GM21367 (cell line): ENCODE measurements around the gene SH3D19.
"Not testable (repeated sequence)": the region's sequence is repeated elsewhere in the genome, so short reads cannot be mapped to it uniquely, and the experiment has no call there.

Experiments
- ATAC-seq: cut with Tn5 transposase; IDR thresholded peaks from one replicate; pipeline ENCODE4 v1.9.1; 2021; ENCODE audit not compliant: unreplicated experiment

Gene SH3D19

DNA sequence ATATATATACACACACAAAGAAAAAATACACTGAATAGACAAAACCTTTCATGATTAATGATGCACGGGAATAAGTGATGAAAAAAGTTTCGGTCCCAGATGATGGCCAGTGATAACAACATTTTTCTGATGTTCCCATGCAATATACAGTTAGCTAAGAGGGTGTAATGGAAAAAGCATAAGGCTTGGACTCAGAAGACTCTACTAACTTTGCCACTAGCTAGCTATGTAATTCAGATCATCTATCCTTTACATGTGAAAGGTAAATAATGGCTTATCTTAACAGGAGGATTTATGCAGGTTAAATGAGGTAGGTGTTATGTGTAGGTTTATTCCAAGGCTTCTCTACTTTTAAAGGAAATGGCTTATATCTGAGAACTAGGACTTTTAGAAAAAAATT is 221.6 kb downstream of the SH3D19 start:
- ATAC-seq = no peak

DNA sequence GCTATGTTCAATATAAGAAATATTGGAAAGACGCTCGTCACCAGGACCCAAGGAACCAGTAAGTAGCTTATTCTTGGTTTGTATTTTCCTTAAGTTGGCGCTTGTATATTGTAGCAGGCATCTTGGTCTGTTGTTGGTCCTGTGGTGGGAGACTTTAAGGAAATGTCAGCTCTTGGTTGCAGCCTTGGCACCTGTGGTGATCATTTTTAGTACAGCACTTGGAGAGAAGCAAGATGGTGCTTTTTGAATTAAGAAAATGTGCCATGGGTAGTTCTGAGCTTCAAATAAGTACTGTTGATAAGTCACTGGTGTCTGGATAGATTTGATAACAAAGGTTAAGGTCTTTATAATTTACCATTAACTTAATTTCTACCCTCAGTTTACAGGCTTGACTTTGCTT is 224.9 kb downstream of the SH3D19 start:
- no peak for ATAC-seq

DNA sequence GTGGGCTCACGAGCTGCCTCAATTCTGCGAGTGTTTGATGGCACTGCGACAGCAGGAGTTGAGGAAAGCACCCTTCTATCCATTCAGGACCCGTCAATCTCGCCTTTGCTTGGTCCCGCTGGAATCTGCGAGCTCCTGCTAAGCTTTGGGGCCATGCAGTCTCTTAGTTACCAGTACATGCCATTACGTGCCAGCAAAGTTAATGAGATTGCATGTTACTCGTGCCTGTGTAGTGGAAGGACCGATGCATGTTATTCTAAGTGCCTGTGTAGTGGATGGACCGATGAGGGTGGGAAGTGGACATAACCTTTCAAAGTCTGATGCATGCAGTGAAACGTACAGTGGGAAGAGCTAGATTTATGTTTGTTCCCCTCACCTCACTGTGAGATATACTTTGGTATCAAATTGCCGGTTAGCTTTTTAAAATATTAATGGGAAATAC is 225.4 kb downstream of the SH3D19 start:
- no peak for ATAC-seq

DNA sequence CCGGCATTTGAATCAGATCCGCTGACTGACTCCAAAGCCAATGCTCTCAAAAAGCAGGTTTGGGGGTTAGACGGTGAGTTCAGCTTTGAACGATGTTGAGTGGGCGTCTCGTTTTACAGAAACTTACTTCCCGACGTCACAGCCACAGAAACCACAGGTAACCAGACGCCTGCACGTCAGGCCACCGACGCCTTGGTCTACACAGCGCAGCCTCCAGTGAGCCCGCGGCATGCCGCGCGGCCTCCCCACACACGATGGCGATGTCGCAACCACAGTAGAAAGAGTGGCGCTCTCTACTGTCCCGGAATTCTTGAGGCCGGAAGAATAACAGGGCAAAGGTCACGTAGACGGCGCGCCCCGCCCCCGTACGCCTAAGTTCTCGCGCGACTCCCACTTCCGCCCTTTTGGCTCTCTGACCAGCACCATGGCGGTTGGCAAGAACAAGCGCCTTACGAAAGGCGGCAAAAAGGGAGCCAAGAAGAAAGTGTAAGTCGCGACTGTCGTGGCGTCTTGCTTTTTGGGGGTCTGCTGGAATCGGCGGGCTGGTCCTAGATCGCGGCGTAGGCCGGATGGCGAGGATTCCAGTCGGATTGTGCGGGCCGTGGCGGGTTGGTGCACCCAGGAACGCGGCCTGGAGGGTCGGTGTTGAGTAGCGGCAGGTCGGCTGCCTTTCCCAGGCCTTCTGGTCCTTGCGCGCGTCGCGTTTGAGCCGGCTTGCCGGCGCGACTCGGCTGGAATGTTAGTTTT is 226.0 kb downstream of the SH3D19 start, which contains the start of gene RPS3A:
RPS3A (plus strand) TSS at position 400 of the 747 bp plus-strand sequence; CDS start at position 425, 25 bp downstream.
- ATAC-seq = peak; percentile 95

DNA sequence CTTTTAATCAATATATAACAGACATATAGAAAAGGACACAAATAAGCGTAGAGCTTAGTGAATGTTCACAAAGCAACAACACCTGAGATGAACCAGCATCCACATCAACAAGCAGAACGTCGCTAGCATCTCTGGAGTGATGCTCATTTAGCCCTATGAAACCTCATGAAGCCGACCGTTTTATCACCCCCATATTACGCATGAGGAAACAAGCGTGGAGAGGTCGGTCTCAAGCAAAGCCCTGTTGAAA is 226.5 kb downstream of the SH3D19 start:
- ATAC-seq = no peak

DNA sequence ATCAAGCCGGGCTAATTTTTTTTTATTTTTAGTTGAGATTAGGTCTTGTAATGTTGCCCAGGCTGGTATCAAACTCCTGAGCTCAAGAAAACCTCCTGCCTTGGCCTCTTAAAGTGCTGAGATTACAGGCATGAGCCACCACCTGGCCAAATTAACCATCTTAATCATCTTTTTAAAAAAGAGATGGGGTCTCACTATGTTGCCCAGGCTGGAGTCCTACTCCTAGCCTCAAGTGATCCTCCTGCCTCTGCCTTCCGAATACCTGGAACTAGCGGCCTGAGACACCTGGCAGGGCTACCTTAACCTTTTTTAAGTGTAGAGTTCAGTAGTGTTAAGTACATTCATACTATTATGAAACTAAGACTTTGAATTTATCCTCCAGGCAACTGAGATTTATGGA is 227.6 kb downstream of the SH3D19 start:
- ATAC-seq = no peak

DNA sequence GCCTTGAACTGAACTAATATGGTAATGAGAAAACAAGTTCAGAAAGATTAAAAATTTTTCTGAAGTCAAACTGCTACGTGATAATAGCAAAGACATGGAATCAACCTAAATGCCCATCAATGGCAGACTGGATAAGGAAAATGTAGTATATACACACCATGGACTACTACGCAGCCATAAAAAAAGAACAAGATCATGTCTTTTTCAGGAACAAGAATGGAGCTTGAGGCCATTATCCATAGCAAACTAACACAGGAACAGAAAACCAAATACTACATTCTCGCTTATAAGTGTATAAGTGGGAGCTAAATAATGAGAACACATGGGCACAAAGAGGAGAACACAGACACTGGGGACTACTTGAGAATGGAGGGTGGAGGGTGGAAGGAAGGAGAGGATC is 230.3 kb downstream of the SH3D19 start:
- no peak for ATAC-seq

DNA sequence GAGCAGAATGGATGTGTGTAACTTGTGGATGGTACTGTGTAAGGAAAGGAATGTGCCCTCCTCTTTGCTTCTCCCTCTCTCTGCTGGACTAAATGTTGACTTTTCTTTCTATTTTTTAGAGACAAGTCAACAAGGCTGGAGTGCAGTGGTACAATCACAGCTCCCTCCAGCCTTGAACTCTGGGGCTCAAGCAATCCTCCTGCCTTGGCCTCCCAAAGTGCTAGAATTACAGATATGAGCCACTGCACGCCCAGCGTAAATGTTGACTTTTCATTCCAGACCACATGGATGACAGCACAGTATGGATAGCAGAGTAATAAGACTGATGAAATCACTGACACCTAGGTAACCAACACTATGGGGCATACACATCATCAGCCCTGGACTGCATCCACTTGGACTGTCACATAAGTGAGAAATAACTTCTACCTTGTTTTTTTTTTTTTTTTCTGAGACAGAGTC is 231.1 kb downstream of the SH3D19 start:
- no peak for ATAC-seq

DNA sequence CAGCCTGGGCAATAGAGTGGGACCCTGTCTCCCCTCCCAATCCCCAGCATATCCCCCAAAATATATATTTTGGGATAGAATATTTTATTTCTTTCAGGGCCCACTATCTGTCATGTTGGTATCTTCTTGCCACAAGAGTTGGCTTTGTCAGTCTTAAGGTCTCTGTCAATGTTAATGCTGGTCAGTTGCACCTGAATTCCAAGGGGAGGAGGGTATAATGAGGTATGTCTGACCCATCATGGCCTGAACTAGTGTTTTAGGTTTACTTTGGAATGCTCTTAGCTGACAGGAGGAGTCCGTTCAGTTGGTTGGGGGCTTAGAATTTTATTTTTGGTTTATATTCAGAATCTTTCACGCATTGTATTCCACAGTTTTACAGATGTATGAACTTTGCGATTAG is 232.2 kb downstream of the SH3D19 start:
- ATAC-seq = no peak

DNA sequence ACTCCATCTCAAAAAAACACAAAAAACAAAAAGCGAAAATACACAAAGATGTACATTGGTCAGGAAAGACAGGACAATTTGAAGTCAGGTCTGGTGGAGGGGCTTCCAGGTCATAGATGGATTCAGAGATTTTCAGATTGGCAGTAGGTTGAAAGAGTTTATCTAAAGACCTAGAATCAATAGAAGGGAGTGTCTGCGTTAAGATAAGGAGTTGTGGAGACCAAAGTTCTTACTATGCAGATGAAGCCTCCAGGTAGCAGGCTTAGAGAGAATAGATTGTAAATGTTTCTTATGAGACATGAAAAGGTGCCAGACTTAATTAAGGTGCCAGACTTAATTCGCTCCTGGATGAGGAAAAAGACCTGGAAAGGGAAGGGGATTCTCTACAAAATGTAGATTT is 232.9 kb downstream of the SH3D19 start:
- no peak for ATAC-seq

DNA sequence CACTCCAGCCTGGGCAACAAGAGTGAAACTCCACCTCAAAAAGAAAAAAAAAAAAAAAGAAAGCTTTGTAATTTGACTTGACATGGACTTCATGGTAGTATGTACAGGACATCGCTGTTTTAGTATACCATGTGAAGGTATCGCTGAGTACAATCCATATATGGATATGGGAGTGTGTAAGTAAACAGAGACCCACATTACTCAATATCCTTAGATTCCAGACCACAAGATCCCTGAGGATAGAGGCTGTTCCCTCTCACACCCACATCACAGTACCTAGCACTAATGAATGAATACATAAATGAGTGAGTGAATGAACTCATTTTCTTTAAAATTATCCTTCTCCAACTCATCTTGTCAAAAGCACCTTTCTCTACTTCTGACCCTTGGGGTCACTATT is 234.4 kb downstream of the SH3D19 start:
- ATAC-seq = no peak

DNA sequence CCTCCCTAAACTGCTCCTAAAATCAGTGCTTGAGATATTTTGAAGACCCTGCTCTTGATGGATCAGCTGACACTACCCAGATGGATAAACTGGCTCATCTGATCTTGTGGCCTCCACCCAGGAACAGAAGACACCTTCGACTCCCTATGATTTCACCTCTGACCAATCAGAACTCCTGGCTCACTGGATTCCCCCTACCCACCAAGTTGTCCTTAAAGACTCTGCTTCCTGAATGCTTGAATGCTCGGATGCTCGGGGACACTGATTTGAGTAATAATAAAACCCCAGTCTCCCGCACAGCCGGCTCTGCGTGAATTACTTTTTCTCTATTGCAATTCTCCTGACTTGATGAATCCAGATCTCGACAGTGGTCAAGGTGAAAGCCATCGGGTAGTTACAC is 237.9 kb downstream of the SH3D19 start:
- no peak for ATAC-seq

DNA sequence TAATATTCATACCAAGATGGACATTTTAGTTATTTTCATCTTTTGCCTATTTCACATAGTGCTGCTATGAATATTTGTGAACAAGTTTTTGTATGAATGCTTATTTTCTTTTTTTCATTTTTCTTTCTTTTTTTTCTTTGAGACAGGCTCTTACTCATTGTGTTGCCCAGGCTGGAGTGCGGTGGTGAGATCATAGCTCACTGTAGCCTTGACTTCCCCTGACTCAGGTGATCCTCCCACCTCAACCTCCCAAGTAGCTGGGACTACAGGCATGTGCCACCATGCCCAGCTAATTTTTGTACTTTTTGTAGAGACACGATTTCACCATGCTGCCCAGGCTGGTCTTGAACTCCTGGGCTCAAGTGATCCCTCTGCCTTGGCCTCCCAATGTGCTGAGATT is 247.4 kb downstream of the SH3D19 start:
- not testable (repeated sequence) for ATAC-seq

DNA sequence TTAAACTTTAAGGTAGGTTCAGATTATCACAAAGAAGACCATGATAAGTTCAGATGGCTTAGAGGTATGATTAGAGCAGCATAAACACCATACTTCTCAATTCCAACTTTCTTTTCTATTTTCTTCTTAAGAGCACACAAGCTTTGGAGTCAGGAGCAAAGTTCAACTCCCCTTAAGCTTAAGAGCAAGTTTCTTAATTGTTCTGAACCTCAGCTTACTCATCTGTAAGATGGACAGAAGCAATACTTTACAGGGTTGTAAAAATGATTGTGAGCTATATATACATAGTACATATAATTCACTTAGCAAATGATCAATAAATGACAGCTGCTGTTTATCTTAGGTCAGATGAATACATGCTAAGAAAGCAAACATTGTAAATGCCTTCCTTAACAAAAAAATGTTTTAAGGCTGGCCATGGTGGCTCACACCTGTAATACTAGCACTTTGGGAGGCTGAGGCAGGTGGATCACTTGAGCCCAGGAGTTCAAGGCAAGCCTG is 250.9 kb downstream of the SH3D19 start:
- ATAC-seq = no peak
